HG03442 (cell line): ENCODE measurements around the gene NGF.
"Not testable (repeated sequence)": the region's sequence is repeated elsewhere in the genome, so short reads cannot be mapped to it uniquely, and the experiment has no call there.

Experiments used
- ATAC-seq: cut with Tn5 transposase; IDR thresholded peaks from one replicate; pipeline ENCODE4 v1.9.1; 2021; ENCODE audit warnings: mild to moderate bottlenecking, moderate library complexity; ENCODE audit not compliant: unreplicated experiment

The NGF gene

GRCh38 chr1:115337633-115338456 lies at the start of gene NGF:
TSS of gene NGF (minus strand) at chr1:115338249. CDS start at chr1:115286795, 51,454 bp downstream.
- ATAC-seq, result no peak

GRCh38 chr1:115383455-115383854 lies 45.4 kb upstream of the NGF start:
- ATAC-seq, result not testable (repeated sequence)

GRCh38 chr1:115379943-115380342 lies 41.9 kb upstream of the NGF start:
- ATAC-seq, result no peak

- no peak for ATAC-seq
Observed at GRCh38 chr1:115377411-115377810, 39.4 kb upstream of the NGF start.

GRCh38 chr1:115374598-115374997 lies 36.5 kb upstream of the NGF start:
- ATAC-seq, result no peak

- ATAC-seq, result no peak
Observed at GRCh38 chr1:115373305-115373704, 35.3 kb upstream of the NGF start.

- ATAC-seq, result no peak
Observed at GRCh38 chr1:115365738-115366137, 27.7 kb upstream of the NGF start.

- ATAC-seq, result no peak
Observed at GRCh38 chr1:115364780-115365155, 26.7 kb upstream of the NGF start.

- ATAC-seq, result no peak
Observed at GRCh38 chr1:115364046-115364779, 26.2 kb upstream of the NGF start.

- no peak for ATAC-seq
Observed at GRCh38 chr1:115363171-115363570, 25.1 kb upstream of the NGF start.

GRCh38 chr1:115360505-115361129 lies 22.6 kb upstream of the NGF start:
- ATAC-seq, result not testable (repeated sequence)

- not testable (repeated sequence) for ATAC-seq
Observed at GRCh38 chr1:115359787-115360452, 21.9 kb upstream of the NGF start.

GRCh38 chr1:115356356-115356755 lies 18.3 kb upstream of the NGF start:
- ATAC-seq, result no peak

GRCh38 chr1:115355069-115355468 lies 17.0 kb upstream of the NGF start:
- no peak for ATAC-seq

- ATAC-seq, result no peak
Observed at GRCh38 chr1:115351143-115351542, 13.1 kb upstream of the NGF start.

GRCh38 chr1:115348636-115349035 lies 10.6 kb upstream of the NGF start:
- no peak for ATAC-seq

- ATAC-seq, result no peak
Observed at GRCh38 chr1:115347282-115347681, 9.2 kb upstream of the NGF start.

- ATAC-seq, result no peak
Observed at GRCh38 chr1:115343200-115343737, 5.2 kb upstream of the NGF start.

- ATAC-seq, result no peak
Observed at GRCh38 chr1:115341948-115342347, 3.9 kb upstream of the NGF start.

GRCh38 chr1:115340879-115341278 lies 2.8 kb upstream of the NGF start:
- ATAC-seq, result no peak

GRCh38 chr1:115338457-115338820 lies 390 bp upstream of the NGF start:
- no peak for ATAC-seq
